ENCODE measurements around the gene SLC24A2. TPM values are rescaled to one million over a fixed set of nuclear protein-coding genes. Genes with fewer than 3 reads are reported as not detected.

Gene SLC24A2
- total RNA-seq, 1 donor from 2014 or later: 0.14 TPM

- H3K4me3 Mint-ChIP-seq: no peak overlapping the region
- peaks cover 10% of the 10 kb centered on the region for H3K4me1 Mint-ChIP-seq
- TF ChIP-seq CTCF (conservative IDR thresholded peaks at IDR 0.05): no peak
- no peak overlapping the region for H3K27ac Mint-ChIP-seq (ENCODE audit: unreplicated experiment)
- H3K9me3 Mint-ChIP-seq: peaks cover 2% of the 10 kb centered on the region
- peaks cover 14% of the 10 kb centered on the region for H3K27me3 Mint-ChIP-seq (ENCODE audit: low read depth)
- H3K36me3 Mint-ChIP-seq (ENCODE audit: low read depth): no peaks in the 10 kb centered on the region
- DNase-seq (ENCODE audit: low read depth, low spot score): no peak
Measured at GRCh38 chr9:19809422-19810269, 20.8 kb upstream of the SLC24A2 start.

GRCh38 chr9:19807182-19807892 is 18.5 kb upstream of the SLC24A2 start:
- H3K36me3 Mint-ChIP-seq (ENCODE audit: low read depth): no peaks in the 10 kb centered on the region
- H3K9me3 Mint-ChIP-seq: peaks cover 2% of the 10 kb centered on the region
- no peak for DNase-seq (ENCODE audit: low read depth, low spot score)
- H3K27me3 Mint-ChIP-seq (ENCODE audit: low read depth): peaks cover 14% of the 10 kb centered on the region
- no peak overlapping the region for H3K4me3 Mint-ChIP-seq
- no peak overlapping the region for H3K27ac Mint-ChIP-seq (ENCODE audit: unreplicated experiment)
- peaks cover 10% of the 10 kb centered on the region for H3K4me1 Mint-ChIP-seq
- TF ChIP-seq CTCF (conservative IDR thresholded peaks at IDR 0.05): no peak

GRCh38 chr9:19804431-19804830 is 15.6 kb upstream of the SLC24A2 start:
- peaks cover 14% of the 10 kb centered on the region for H3K4me1 Mint-ChIP-seq
- no peak for DNase-seq (ENCODE audit: low read depth, low spot score)
- H3K4me3 Mint-ChIP-seq: no peak overlapping the region
- no peak overlapping the region for H3K27ac Mint-ChIP-seq (ENCODE audit: unreplicated experiment)
- H3K27me3 Mint-ChIP-seq (ENCODE audit: low read depth): peaks cover 19% of the 10 kb centered on the region
- no peaks in the 10 kb centered on the region for H3K36me3 Mint-ChIP-seq (ENCODE audit: low read depth)
- TF ChIP-seq CTCF (conservative IDR thresholded peaks at IDR 0.05): no peak
- H3K9me3 Mint-ChIP-seq: peaks cover 2% of the 10 kb centered on the region

GRCh38 chr9:19800884-19801283 is 12.0 kb upstream of the SLC24A2 start:
- DNase-seq (ENCODE audit: low read depth, low spot score): no peak
- Mint-ChIP-seq H3K4me1 (peaks cover 4% of the 10 kb centered on the region), H3K36me3 (ENCODE audit: low read depth) (no peaks in the 10 kb centered on the region), H3K9me3 (no peaks in the 10 kb centered on the region), H3K27ac (ENCODE audit: unreplicated experiment) (no peak overlapping the region), H3K4me3 (no peak overlapping the region), H3K27me3 (ENCODE audit: low read depth) (peaks cover 21% of the 10 kb centered on the region)
- TF ChIP-seq CTCF (conservative IDR thresholded peaks at IDR 0.05): no peak

GRCh38 chr9:19799784-19800183 is 10.9 kb upstream of the SLC24A2 start:
- no peak overlapping the region for H3K4me3 Mint-ChIP-seq
- H3K4me1 Mint-ChIP-seq: peaks cover 4% of the 10 kb centered on the region
- H3K27ac Mint-ChIP-seq (ENCODE audit: unreplicated experiment): no peak overlapping the region
- no peaks in the 10 kb centered on the region for H3K9me3 Mint-ChIP-seq
- H3K36me3 Mint-ChIP-seq (ENCODE audit: low read depth): no peaks in the 10 kb centered on the region
- H3K27me3 Mint-ChIP-seq (ENCODE audit: low read depth): peaks cover 28% of the 10 kb centered on the region
- no peak for DNase-seq (ENCODE audit: low read depth, low spot score)
- no peak for TF ChIP-seq CTCF (conservative IDR thresholded peaks at IDR 0.05)
